Heart left ventricle (tissue), 13 donors: ENCODE results near the gene GRK5.

Experiments
- CTCF ChIP-seq, 12 donors: fragments of 200-600 bp; sonication (generic) in 4 of 12; IDR thresholded peaks; one replicate each; pipeline versions ENCODE4 v1.5.0 to v1.8.0; 2018 to 2022; ENCODE audit warnings: antibody characterized with exemption in 12 of 12, mild to moderate bottlenecking in 5 of 12
- POLR2A ChIP-seq, 2 donors: fragments of 450-650 bp; IDR thresholded peaks; one replicate each; pipeline ENCODE4 v1.6.1; 2017; ENCODE audit warnings: antibody characterized with exemption in 2 of 2, mild to moderate bottlenecking in 2 of 2, moderate library complexity in 2 of 2
- donor health status: ischemic (EF 13 %, LVEDD 7.1; RV severe dilation, severe dysfunction).
- donor health status: DM: no; HTN: yes; CAD: no.
- donor health status: DM: no; HTN: no; CAD: no.
- donor health status: ischemic (EF 25% LVEDD 6.9; RV normal size, moderate dysfunction).
- donor health status: ischemic (EF 25% LVEDD 5.7; RV mildly dilated, moderate dysfunction).
- donor health status: ischemic (EF 35%, LVEDD 5.7; RV mildly dilated, moderate dysfunction).
- donor health status: nonischemic (EF 11% LVEDD 7.7; RV severe dilation, severe dysfunction).
- donor health status: DM: yes; HTN: yes; CAD: no.
- donor health status: PGD.
- donor health status: ischemic (EF 29% LVEDD 5.4; RV normal size, mild dysfunction).
- donor health status: nonischemic (EF 23%, LVEDD 6.1; RV moderate dilation, normal function).

GRCh38 chr10:119351189-119351588 lies 143.8 kb downstream of the GRK5 start:
- TF ChIP-seq POLR2A (IDR thresholded peaks at IDR 0.05) (no peak), CTCF (IDR thresholded peaks at IDR 0.05) (no peak)
